Left ventricle myocardium inferior (tissue), 1 donor: ENCODE measurements around the gene RNF150. TPM values are rescaled to one million over a fixed set of nuclear protein-coding genes. Genes with fewer than 3 reads are reported as not detected.
A peak's percentile ranks its signal among the peaks of the same experiment; 100 is the strongest.

Experiments
- DNase-seq: peaks from one replicate; pipeline ENCODE4 v3.0.0-alpha.2; 2020
- H3K27ac ChIP-seq: fragments of 200-600 bp; replicated peaks from 2 replicates; pipeline ENCODE4 v1.8.0; 2021
- H3K27me3 ChIP-seq: fragments of 200-600 bp; 2 replicates; pipeline ENCODE4 v1.8.0; 2021; ENCODE audit warnings: low read depth
- H3K36me3 ChIP-seq: fragments of 200-600 bp; 2 replicates; pipeline ENCODE4 v1.8.0; 2021
- H3K4me1 ChIP-seq: fragments of 200-600 bp; 2 replicates; pipeline ENCODE4 v1.8.0; 2021
- H3K4me3 ChIP-seq: fragments of 200-600 bp; 2 replicates; pipeline ENCODE4 v1.8.0; 2021; ENCODE audit warnings: mild to moderate bottlenecking, moderate library complexity
- H3K9me3 ChIP-seq: fragments of 200-600 bp; replicated peaks from 2 replicates; pipeline ENCODE4 v1.8.0; 2021
- intact Hi-C: fragments of 100-400 bp; cut with micrococcal nuclease; formaldehyde crosslinking; loops from one replicate; pipeline ENCODE4 v1.11.0; 2022
- total RNA-seq: library from RNA; stranded (reverse); fragmentation: NEBNext Ultra II Directional; extraction: Animal tissue kit (Norgen Biotek cat#: 25700); gene quantifications from one replicate; pipeline ENCODE4 v1.2.1, GENCODE V29; 2021
- TF ChIP-seq, protein P1 (sequence below): fragments of 200-600 bp; IDR thresholded peaks from 2 replicates; pipeline ENCODE4 v1.8.0; 2021; ENCODE audit warnings: antibody characterized with exemption, mild to moderate bottlenecking, borderline replicate concordance
- donor health status: DM: no; HTN: yes; CAD: no; lungs with severe emphysema.

Gene RNF150
- total RNA-seq, 1 donor from 2014 or later: 68.0 TPM

GRCh38 chr4:141120036-141120593 is 13.2 kb downstream of the RNF150 start:
- Histone ChIP-seq H3K9me3 (peaks cover 15% of the 10 kb centered on the region), H3K4me1 (peaks cover 42% of the 10 kb centered on the region), H3K27me3 (no peaks in the 10 kb centered on the region), H3K27ac (no peak overlapping the region), H3K4me3 (no peak overlapping the region), H3K36me3 (no peaks in the 10 kb centered on the region)
- intact Hi-C loops: no loop called here
- DNase-seq: no peak
- TF ChIP-seq, protein P1, sequence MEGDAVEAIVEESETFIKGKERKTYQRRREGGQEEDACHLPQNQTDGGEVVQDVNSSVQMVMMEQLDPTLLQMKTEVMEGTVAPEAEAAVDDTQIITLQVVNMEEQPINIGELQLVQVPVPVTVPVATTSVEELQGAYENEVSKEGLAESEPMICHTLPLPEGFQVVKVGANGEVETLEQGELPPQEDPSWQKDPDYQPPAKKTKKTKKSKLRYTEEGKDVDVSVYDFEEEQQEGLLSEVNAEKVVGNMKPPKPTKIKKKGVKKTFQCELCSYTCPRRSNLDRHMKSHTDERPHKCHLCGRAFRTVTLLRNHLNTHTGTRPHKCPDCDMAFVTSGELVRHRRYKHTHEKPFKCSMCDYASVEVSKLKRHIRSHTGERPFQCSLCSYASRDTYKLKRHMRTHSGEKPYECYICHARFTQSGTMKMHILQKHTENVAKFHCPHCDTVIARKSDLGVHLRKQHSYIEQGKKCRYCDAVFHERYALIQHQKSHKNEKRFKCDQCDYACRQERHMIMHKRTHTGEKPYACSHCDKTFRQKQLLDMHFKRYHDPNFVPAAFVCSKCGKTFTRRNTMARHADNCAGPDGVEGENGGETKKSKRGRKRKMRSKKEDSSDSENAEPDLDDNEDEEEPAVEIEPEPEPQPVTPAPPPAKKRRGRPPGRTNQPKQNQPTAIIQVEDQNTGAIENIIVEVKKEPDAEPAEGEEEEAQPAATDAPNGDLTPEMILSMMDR: no peak

DNA sequence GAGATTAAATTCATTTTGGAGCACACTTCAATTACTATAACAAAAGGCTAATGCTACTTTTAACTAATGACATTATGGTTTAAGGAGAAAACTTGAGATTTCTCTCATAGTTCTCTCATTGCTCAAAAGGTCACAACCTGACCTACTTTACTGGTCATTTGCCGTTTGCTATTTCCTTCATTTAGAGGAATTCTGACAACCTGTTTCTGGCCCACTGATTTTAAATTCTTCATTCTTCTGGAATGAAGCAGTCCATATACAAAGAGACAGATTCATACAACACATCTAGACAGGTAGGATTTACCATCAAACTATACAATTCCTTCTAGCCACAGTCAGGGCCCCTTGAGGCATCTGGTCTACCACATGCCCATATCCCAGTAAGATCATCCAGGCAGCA is 14.2 kb downstream of the RNF150 start:
- intact Hi-C loops: no loop called here
- Histone ChIP-seq H3K36me3 (no peaks in the 10 kb centered on the region), H3K27ac (no peak overlapping the region), H3K27me3 (no peaks in the 10 kb centered on the region), H3K4me3 (no peak overlapping the region), H3K4me1 (peaks cover 35% of the 10 kb centered on the region), H3K9me3 (peaks cover 26% of the 10 kb centered on the region)
- TF ChIP-seq, protein P1: no peak
- no peak for DNase-seq

GRCh38 chr4:141118381-141118780 is 14.9 kb downstream of the RNF150 start:
- H3K9me3 ChIP-seq: peaks cover 32% of the 10 kb centered on the region
- no peaks in the 10 kb centered on the region for H3K27me3 ChIP-seq
- H3K4me1 ChIP-seq: peaks cover 35% of the 10 kb centered on the region
- no peak overlapping the region for H3K27ac ChIP-seq
- H3K4me3 ChIP-seq: no peak overlapping the region
- DNase-seq: no peak
- TF ChIP-seq, protein P1: no peak
- no peaks in the 10 kb centered on the region for H3K36me3 ChIP-seq
- intact Hi-C loops: no loop called here

DNA sequence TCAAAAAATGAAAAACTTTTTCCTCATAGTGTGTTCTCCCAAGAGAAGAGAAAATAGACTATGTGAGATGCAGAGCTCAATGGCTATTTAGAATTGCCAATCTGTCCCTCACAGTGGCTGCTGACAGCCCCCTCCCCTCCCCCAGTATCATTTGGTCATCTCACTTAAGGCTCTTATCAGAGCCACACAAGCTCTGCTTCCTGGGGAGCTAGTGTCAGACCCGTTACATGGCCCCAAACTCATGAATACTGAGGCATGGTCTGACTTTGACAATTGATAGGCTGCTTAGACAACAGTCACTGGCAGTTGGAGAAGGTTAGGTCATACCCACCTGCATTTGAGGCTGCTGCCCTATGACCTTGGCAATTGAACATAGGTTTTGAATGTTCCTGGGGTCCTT is 15.3 kb downstream of the RNF150 start:
- TF ChIP-seq, protein P1: no peak
- intact Hi-C loops: no loop called here
- H3K9me3 ChIP-seq: peaks cover 37% of the 10 kb centered on the region
- H3K36me3 ChIP-seq: no peaks in the 10 kb centered on the region
- H3K4me3 ChIP-seq: no peak overlapping the region
- no peak overlapping the region for H3K27ac ChIP-seq
- DNase-seq: no peak
- peaks cover 35% of the 10 kb centered on the region for H3K4me1 ChIP-seq
- no peaks in the 10 kb centered on the region for H3K27me3 ChIP-seq

- Histone ChIP-seq H3K36me3 (no peaks in the 10 kb centered on the region), H3K27ac (peak overlapping the region; percentile 8)
- intact Hi-C loops: no loop called here
Measured at GRCh38 chr4:141109983-141110382, 23.3 kb downstream of the RNF150 start.

More at GRCh38 chr4:141109983-141110382, 23.3 kb downstream of the RNF150 start:
- H3K9me3 ChIP-seq: peaks cover 21% of the 10 kb centered on the region
- no peak for DNase-seq
- TF ChIP-seq, protein P1: no peak
- H3K4me1 ChIP-seq: peaks cover 44% of the 10 kb centered on the region
- no peak overlapping the region for H3K4me3 ChIP-seq
- no peaks in the 10 kb centered on the region for H3K27me3 ChIP-seq
